Measurements from ENCODE around the gene PPP5C. TPM values are rescaled to one million over a fixed set of nuclear protein-coding genes. Genes with fewer than 3 reads are reported as not detected.
A peak's percentile ranks its signal among the peaks of the same experiment; 100 is the strongest.

The PPP5C gene
- polyA plus RNA-seq, 4 donors, result 24.0 to 52.2 (median 39.4) TPM

GRCh38 chr19:46340051-46340659 lies 6.7 kb upstream of the PPP5C start:
- FAIRE-seq, result no peak
- 95 to 97% (median 96%) methylated on average over 11 of the region's 11 CpGs for WGBS, 3 donors
- no peak for DNase-seq
- Histone ChIP-seq H3K4me1 (ENCODE audit: control insufficient read depth in 3 of 3, insufficient read depth in 2 of 3, low read depth in 1 of 3, low read length in 2 of 3) (no peaks in the 10 kb centered on the region), H3K4me3 (ENCODE audit: low read depth in 1 of 3, low read length in 3 of 3) (no peak overlapping the region), H3K27me3 (ENCODE audit: control insufficient read depth in 3 of 3, insufficient read depth in 3 of 3, low read length in 3 of 3) (peaks cover 0 to 3% (median 0%) of the 10 kb centered on the region in 3 donors), H3K27ac (ENCODE audit: low read depth in 1 of 3, low read length in 2 of 3) (no peak overlapping the region), H3K36me3 (ENCODE audit: control insufficient read depth in 3 of 3, insufficient read depth in 2 of 3, low read depth in 1 of 3, low read length in 3 of 3) (peaks cover 0 to 71% (median 0%) of the 10 kb centered on the region in 3 donors), H3K9me3 (ENCODE audit: control insufficient read depth in 2 of 2, insufficient read depth in 1 of 2, low read depth in 1 of 2, low read length in 1 of 2) (no peaks in the 10 kb centered on the region)

GRCh38 chr19:46341937-46342336 lies 5.0 kb upstream of the PPP5C start:
- Histone ChIP-seq H3K27ac (ENCODE audit: low read depth in 1 of 3, low read length in 2 of 3) (no peak overlapping the region), H3K27me3 (ENCODE audit: control insufficient read depth in 3 of 3, insufficient read depth in 3 of 3, low read length in 3 of 3) (peaks cover 0 to 3% (median 0%) of the 10 kb centered on the region in 3 donors), H3K36me3 (ENCODE audit: control insufficient read depth in 3 of 3, insufficient read depth in 2 of 3, low read depth in 1 of 3, low read length in 3 of 3) (peaks cover 0 to 54% (median 0%) of the 10 kb centered on the region in 3 donors), H3K4me3 (ENCODE audit: low read depth in 1 of 3, low read length in 3 of 3) (no peak overlapping the region), H3K9me3 (ENCODE audit: control insufficient read depth in 2 of 2, insufficient read depth in 1 of 2, low read depth in 1 of 2, low read length in 1 of 2) (no peaks in the 10 kb centered on the region), H3K4me1 (ENCODE audit: control insufficient read depth in 3 of 3, insufficient read depth in 2 of 3, low read depth in 1 of 3, low read length in 2 of 3) (peaks cover 0 to 6% (median 0%) of the 10 kb centered on the region in 3 donors)
- FAIRE-seq (no peak), DNase-seq (no peak)
- WGBS, 3 donors, result 37 to 84% (median 56%) methylated on average over 3 of the region's 3 CpGs

- H3K27ac ChIP-seq (ENCODE audit: low read depth in 1 of 3, low read length in 2 of 3), result no peak overlapping the region
- DNase-seq, result no peak
- no peaks in the 10 kb centered on the region for H3K9me3 ChIP-seq (ENCODE audit: control insufficient read depth in 2 of 2, insufficient read depth in 1 of 2, low read depth in 1 of 2, low read length in 1 of 2)
- H3K4me3 ChIP-seq (ENCODE audit: low read depth in 1 of 3, low read length in 3 of 3), result no peak overlapping the region
- no peak for FAIRE-seq
- H3K4me1 ChIP-seq (ENCODE audit: control insufficient read depth in 3 of 3, insufficient read depth in 2 of 3, low read depth in 1 of 3, low read length in 2 of 3), result peaks cover 0 to 17% (median 3%) of the 10 kb centered on the region in 3 donors
- peaks cover 0 to 3% (median 0%) of the 10 kb centered on the region in 3 donors for H3K27me3 ChIP-seq (ENCODE audit: control insufficient read depth in 3 of 3, insufficient read depth in 3 of 3, low read length in 3 of 3)
- 55 to 78% (median 69%) methylated on average over 1 of the region's 1 CpG for WGBS, 3 donors
- H3K36me3 ChIP-seq (ENCODE audit: control insufficient read depth in 3 of 3, insufficient read depth in 2 of 3, low read depth in 1 of 3, low read length in 3 of 3), result peaks cover 0 to 41% (median 0%) of the 10 kb centered on the region in 3 donors
These were observed 2.5 kb upstream of the PPP5C start for GRCh38 chr19:46344363-46344762.

DNA sequence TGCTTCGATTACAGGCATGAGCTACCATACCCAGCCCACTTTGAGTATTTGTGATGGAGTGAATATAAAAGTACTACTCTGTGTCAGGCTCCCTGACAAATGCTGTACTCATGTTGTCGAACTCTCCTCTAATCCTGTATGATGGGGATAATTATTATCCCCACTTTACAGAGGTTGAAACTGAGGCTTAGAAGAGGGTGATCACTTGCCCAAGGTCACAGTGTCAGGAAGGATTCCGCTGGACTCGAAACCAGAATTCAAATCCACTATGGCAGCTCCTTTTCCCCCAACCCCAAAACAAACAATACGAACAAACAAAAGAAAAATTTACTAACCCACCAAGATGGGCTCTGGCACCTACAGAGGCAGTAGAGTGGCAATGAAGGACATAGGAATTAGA lies 1.7 kb upstream of the PPP5C start:
- H3K36me3 ChIP-seq (ENCODE audit: control insufficient read depth in 3 of 3, insufficient read depth in 2 of 3, low read depth in 1 of 3, low read length in 3 of 3), result peaks cover 0 to 38% (median 0%) of the 10 kb centered on the region in 3 donors
- no peak overlapping the region for H3K27ac ChIP-seq (ENCODE audit: low read depth in 1 of 3, low read length in 2 of 3)
- no peak overlapping the region for H3K4me3 ChIP-seq (ENCODE audit: low read depth in 1 of 3, low read length in 3 of 3)
- no peaks in the 10 kb centered on the region for H3K9me3 ChIP-seq (ENCODE audit: control insufficient read depth in 2 of 2, insufficient read depth in 1 of 2, low read depth in 1 of 2, low read length in 1 of 2)
- peaks cover 0 to 23% (median 8%) of the 10 kb centered on the region in 3 donors for H3K4me1 ChIP-seq (ENCODE audit: control insufficient read depth in 3 of 3, insufficient read depth in 2 of 3, low read depth in 1 of 3, low read length in 2 of 3)
- DNase-seq, result no peak
- FAIRE-seq, result no peak
- 87 to 96% (median 88%) methylated on average over 5 of the region's 5 CpGs for WGBS, 3 donors
- peaks cover 0 to 3% (median 0%) of the 10 kb centered on the region in 3 donors for H3K27me3 ChIP-seq (ENCODE audit: control insufficient read depth in 3 of 3, insufficient read depth in 3 of 3, low read length in 3 of 3)

GRCh38 chr19:46347572-46347883 lies 641 bp downstream of the PPP5C start:
- Histone ChIP-seq H3K4me3 (ENCODE audit: low read depth in 1 of 3, low read length in 3 of 3) (peak overlapping the region; percentile 78 to 100 (median 90)), H3K27ac (ENCODE audit: low read depth in 1 of 3, low read length in 2 of 3) (peak overlapping the region in 2 of 3 donors; percentile 53 to 91), H3K9me3 (ENCODE audit: control insufficient read depth in 2 of 2, insufficient read depth in 1 of 2, low read depth in 1 of 2, low read length in 1 of 2) (no peaks in the 10 kb centered on the region), H3K4me1 (ENCODE audit: control insufficient read depth in 3 of 3, insufficient read depth in 2 of 3, low read depth in 1 of 3, low read length in 2 of 3) (peaks cover 0 to 32% (median 13%) of the 10 kb centered on the region in 3 donors), H3K27me3 (ENCODE audit: control insufficient read depth in 3 of 3, insufficient read depth in 3 of 3, low read length in 3 of 3) (peaks cover 0 to 3% (median 0%) of the 10 kb centered on the region in 3 donors), H3K36me3 (ENCODE audit: control insufficient read depth in 3 of 3, insufficient read depth in 2 of 3, low read depth in 1 of 3, low read length in 3 of 3) (peaks cover 0 to 42% (median 0%) of the 10 kb centered on the region in 3 donors)
- DNase-seq (no peak), FAIRE-seq (no peak)
- 0 to 4% (median 0%) methylated on average over 3 of the region's 3 CpGs for WGBS, 3 donors

- Histone ChIP-seq H3K4me3 (ENCODE audit: low read depth in 1 of 3, low read length in 3 of 3) (peak overlapping the region in 2 of 3 donors; percentile 90 to 100), H3K9me3 (ENCODE audit: control insufficient read depth in 2 of 2, insufficient read depth in 1 of 2, low read depth in 1 of 2, low read length in 1 of 2) (no peaks in the 10 kb centered on the region), H3K27ac (ENCODE audit: low read depth in 1 of 3, low read length in 2 of 3) (no peak overlapping the region), H3K4me1 (ENCODE audit: control insufficient read depth in 3 of 3, insufficient read depth in 2 of 3, low read depth in 1 of 3, low read length in 2 of 3) (peaks cover 0 to 32% (median 13%) of the 10 kb centered on the region in 3 donors), H3K36me3 (ENCODE audit: control insufficient read depth in 3 of 3, insufficient read depth in 2 of 3, low read depth in 1 of 3, low read length in 3 of 3) (peaks cover 0 to 43% (median 0%) of the 10 kb centered on the region in 3 donors), H3K27me3 (ENCODE audit: control insufficient read depth in 3 of 3, insufficient read depth in 3 of 3, low read length in 3 of 3) (no peaks in the 10 kb centered on the region)
- DNase-seq (no peak), FAIRE-seq (no peak)
- 74 to 91% (median 78%) methylated on average over 4 to 5 of the region's 5 CpGs for WGBS, 3 donors
These were observed 1.1 kb downstream of the PPP5C start for GRCh38 chr19:46347985-46348384.

DNA sequence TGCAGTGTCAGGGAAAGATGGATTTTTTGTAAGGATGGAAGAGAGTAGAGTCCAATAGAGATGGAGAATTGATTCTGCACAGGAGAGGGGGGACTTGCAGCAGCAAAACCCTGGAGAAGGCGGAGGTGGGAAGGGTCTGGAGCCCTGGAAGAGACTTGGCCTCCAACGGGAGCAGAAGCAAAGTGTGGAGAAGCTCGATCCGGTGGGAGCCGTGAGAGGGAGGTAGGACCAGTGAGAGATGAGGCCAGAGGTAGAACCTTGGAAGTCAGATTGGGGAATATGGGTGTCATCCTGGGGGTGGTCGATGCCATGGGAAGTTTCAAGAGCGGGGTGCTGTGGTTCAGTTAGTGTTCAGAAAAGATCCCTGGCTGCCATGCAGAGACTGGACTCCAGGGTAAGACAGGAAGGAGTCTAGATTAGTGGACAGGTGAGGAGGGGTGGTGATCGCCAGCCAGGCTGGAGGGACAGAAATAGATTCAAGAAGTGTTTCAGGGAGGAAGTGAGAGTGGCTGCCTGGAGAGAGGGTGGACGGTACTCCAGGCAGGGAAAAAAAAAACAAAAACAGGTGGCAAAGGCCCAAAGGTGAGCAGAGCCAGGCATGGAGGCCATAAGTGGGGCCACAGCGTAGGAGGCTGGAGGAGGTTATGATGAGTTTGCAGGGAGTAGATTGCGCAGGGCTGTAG lies 2.6 kb downstream of the PPP5C start:
- H3K9me3 ChIP-seq (ENCODE audit: control insufficient read depth in 2 of 2, insufficient read depth in 1 of 2, low read depth in 1 of 2, low read length in 1 of 2), result no peaks in the 10 kb centered on the region
- no peaks in the 10 kb centered on the region for H3K27me3 ChIP-seq (ENCODE audit: control insufficient read depth in 3 of 3, insufficient read depth in 3 of 3, low read length in 3 of 3)
- 72 to 86% (median 74%) methylated on average over 11 of the region's 11 CpGs for WGBS, 3 donors
- H3K4me1 ChIP-seq (ENCODE audit: control insufficient read depth in 3 of 3, insufficient read depth in 2 of 3, low read depth in 1 of 3, low read length in 2 of 3), result peaks cover 0 to 32% (median 13%) of the 10 kb centered on the region in 3 donors
- peaks cover 2 to 55% (median 3%) of the 10 kb centered on the region in 3 donors for H3K36me3 ChIP-seq (ENCODE audit: control insufficient read depth in 3 of 3, insufficient read depth in 2 of 3, low read depth in 1 of 3, low read length in 3 of 3)
- DNase-seq, result no peak
- FAIRE-seq, result no peak
- no peak overlapping the region for H3K4me3 ChIP-seq (ENCODE audit: low read depth in 1 of 3, low read length in 3 of 3)
- H3K27ac ChIP-seq (ENCODE audit: low read depth in 1 of 3, low read length in 2 of 3), result no peak overlapping the region

- DNase-seq (no peak), FAIRE-seq (no peak)
- Histone ChIP-seq H3K4me1 (ENCODE audit: control insufficient read depth in 3 of 3, insufficient read depth in 2 of 3, low read depth in 1 of 3, low read length in 2 of 3) (peaks cover 0 to 38% (median 13%) of the 10 kb centered on the region in 3 donors), H3K9me3 (ENCODE audit: control insufficient read depth in 2 of 2, insufficient read depth in 1 of 2, low read depth in 1 of 2, low read length in 1 of 2) (no peaks in the 10 kb centered on the region), H3K36me3 (ENCODE audit: control insufficient read depth in 3 of 3, insufficient read depth in 2 of 3, low read depth in 1 of 3, low read length in 3 of 3) (peaks cover 2 to 62% (median 6%) of the 10 kb centered on the region in 3 donors), H3K27ac (ENCODE audit: low read depth in 1 of 3, low read length in 2 of 3) (peak overlapping the region; percentile 2 to 66 (median 42)), H3K27me3 (ENCODE audit: control insufficient read depth in 3 of 3, insufficient read depth in 3 of 3, low read length in 3 of 3) (no peaks in the 10 kb centered on the region), H3K4me3 (ENCODE audit: low read depth in 1 of 3, low read length in 3 of 3) (no peak overlapping the region)
- WGBS, 3 donors, result 34 to 41% (median 36%) methylated on average over 8 of the region's 8 CpGs
These were observed 3.3 kb downstream of the PPP5C start for GRCh38 chr19:46350029-46350757.
